Thyroid gland (tissue), 4 donors: ENCODE data around the gene CHST8. TPM values are rescaled to one million over a fixed set of nuclear protein-coding genes. Genes with fewer than 3 reads are reported as not detected.

Experiments
- DNase-seq, 2 donors: peaks; one replicate each; pipeline ENCODE4 v3.0.0-alpha.2; 2019
- H3K27ac ChIP-seq, 3 donors: fragments of 200-600 bp; sonication (generic); 1 replicate in 2 of 3; 2 replicates in 1 of 3; pipeline ENCODE4 v1.5.1; 2016 to 2019; ENCODE audit warnings: mild to moderate bottlenecking in 1 of 3, moderate library complexity in 1 of 3
- H3K27me3 ChIP-seq: fragments of 200-600 bp; sonication (generic); one replicate; pipeline ENCODE4 v1.5.1; 2019
- H3K36me3 ChIP-seq, 2 donors: fragments of 200-600 bp; sonication (generic); one replicate each; pipeline ENCODE4 v1.5.1; 2016 to 2019
- H3K4me1 ChIP-seq, 2 donors: fragments of 200-600 bp; sonication (generic); one replicate each; pipeline ENCODE4 v1.5.1; 2017 to 2019
- H3K4me3 ChIP-seq, 3 donors: fragments of 200-600 bp; sonication (generic); replicated peaks in 1 of 3; 1 replicate in 2 of 3; 2 replicates in 1 of 3; pipeline ENCODE4 v1.5.1; 2016; ENCODE audit warnings: mild to moderate bottlenecking in 1 of 3
- H3K9me3 ChIP-seq: fragments of 200-600 bp; sonication (generic); one replicate; pipeline ENCODE4 v1.5.1; 2017
- POLR2A ChIP-seq, 2 donors: fragments of 450-650 bp; IDR thresholded peaks; one replicate each; pipeline ENCODE4 v1.6.1; 2017; ENCODE audit warnings: antibody characterized with exemption in 2 of 2, mild to moderate bottlenecking in 2 of 2, moderate library complexity in 1 of 2
- WGBS, 2 donors: methylation state at CpG; one replicate each; pipeline ENCODE4 v1.1.5; 2017; 5-methylcytosine and 5-hydroxymethylcytosine counted together
- intact Hi-C: fragments of 100-400 bp; cut with DNase I; formaldehyde crosslinking; loops from one replicate; pipeline ENCODE4 v1.15.1; 2023
- total RNA-seq, 4 donors: library from RNA; depleted of rRNA; stranded (reverse); fragments of >200 nt; gene quantifications; one replicate each; pipeline ENCODE4 v1.2.3, GENCODE V29; 2016
- TF ChIP-seq, protein P1 (sequence below), 6 experiments: fragments of 200-600 bp in 3 of 6; fragments of 450-650 bp in 3 of 6; sonication (generic) in 3 of 6; IDR thresholded peaks; one replicate each; pipeline ENCODE4 v1.5.1; 2016 to 2019; ENCODE audit warnings: antibody characterized with exemption in 6 of 6, mild to moderate bottlenecking in 2 of 6, inconsistent platforms in 1 of 6, moderate library complexity in 1 of 6

CHST8 gene
- total RNA-seq, 4 donors from 2014 or later: 0.83 to 2.6 (median 1.4) TPM; not detected in 1

DNA sequence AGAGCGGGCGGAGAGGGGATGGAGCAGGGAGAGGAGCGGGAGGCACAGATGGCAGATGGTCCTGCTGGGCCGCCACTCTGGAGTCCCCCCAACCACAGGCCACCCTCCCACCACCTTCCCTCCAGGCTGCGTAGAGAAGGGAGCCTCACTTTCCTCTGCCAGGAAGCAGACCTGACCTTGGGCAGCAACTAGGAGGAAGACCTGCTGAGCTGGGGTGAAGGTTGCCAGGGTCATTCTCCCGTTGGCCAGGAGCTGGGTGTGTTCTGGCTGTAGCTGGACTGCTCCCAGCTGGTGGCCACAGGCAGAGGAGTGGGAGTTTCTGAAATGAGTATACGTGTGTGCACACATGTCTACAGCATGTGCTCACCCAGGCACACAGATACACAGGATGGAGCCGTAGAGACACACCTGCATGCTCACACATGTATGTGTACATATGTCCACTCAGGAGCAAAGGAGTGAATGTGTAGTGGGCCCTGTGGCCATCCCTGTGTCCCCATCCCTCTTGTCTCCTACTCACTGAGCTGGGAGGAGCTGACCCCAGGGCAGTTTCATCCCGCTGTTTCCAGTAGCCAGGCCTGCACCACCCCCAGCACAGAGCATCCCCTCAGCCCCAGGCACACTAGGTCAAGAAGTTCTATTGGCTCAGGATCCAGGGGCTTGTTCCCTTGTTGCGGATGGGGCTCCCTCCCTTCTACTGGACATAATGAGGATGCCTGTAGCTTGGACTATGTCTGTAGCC, 53.0 kb downstream of the CHST8 start:
- Histone ChIP-seq H3K4me1 (no peaks in the 10 kb centered on the region), H3K9me3 (no peaks in the 10 kb centered on the region), H3K36me3 (no peaks in the 10 kb centered on the region), H3K27ac (no peak overlapping the region), H3K4me3 (no peak overlapping the region), H3K27me3 (no peaks in the 10 kb centered on the region)
- DNase-seq: no peak
- TF ChIP-seq POLR2A (IDR thresholded peaks at IDR 0.05): no peak
- TF ChIP-seq, protein P1, sequence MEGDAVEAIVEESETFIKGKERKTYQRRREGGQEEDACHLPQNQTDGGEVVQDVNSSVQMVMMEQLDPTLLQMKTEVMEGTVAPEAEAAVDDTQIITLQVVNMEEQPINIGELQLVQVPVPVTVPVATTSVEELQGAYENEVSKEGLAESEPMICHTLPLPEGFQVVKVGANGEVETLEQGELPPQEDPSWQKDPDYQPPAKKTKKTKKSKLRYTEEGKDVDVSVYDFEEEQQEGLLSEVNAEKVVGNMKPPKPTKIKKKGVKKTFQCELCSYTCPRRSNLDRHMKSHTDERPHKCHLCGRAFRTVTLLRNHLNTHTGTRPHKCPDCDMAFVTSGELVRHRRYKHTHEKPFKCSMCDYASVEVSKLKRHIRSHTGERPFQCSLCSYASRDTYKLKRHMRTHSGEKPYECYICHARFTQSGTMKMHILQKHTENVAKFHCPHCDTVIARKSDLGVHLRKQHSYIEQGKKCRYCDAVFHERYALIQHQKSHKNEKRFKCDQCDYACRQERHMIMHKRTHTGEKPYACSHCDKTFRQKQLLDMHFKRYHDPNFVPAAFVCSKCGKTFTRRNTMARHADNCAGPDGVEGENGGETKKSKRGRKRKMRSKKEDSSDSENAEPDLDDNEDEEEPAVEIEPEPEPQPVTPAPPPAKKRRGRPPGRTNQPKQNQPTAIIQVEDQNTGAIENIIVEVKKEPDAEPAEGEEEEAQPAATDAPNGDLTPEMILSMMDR (IDR thresholded peaks at IDR 0.05): no peak
- intact Hi-C loops: no loop called here
- WGBS, 2 donors: 58 to 71% methylated on average over 7 to 8 of the region's 10 CpGs

DNA sequence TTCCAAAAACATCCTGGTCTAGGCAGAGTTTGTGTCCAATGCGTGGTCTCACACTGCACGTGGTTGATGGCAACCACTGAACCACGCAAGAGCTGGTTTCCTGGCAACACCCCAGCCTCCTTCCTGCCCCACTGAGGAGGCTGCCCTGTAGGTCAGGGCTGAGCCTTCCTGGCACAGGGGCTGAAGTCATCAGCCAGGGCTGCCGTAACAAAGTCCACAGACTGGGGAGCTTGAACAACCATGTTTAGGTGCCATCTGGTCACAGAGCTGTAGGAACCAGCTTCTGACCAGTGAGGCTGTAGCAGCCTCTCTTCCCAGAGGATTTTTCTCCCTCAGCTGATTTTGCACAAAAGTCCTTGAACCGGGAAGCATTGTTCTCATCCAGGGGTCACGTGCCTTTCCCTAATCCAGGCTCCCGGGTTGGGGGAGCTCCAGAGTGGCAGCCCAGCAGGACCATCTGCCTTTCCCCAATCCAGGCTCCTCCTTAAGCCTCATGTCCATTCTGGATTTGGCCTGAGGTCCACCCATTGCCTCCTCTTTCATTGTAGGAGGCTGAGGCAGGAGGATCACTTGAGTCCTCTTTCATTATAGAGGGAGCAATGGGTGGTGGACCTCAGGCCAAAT, 53.9 kb downstream of the CHST8 start:
- Histone ChIP-seq H3K27me3 (no peaks in the 10 kb centered on the region), H3K36me3 (no peaks in the 10 kb centered on the region), H3K27ac (no peak overlapping the region), H3K4me1 (no peaks in the 10 kb centered on the region), H3K4me3 (no peak overlapping the region), H3K9me3 (no peaks in the 10 kb centered on the region)
- TF ChIP-seq, protein P1 (IDR thresholded peaks at IDR 0.05): no peak
- TF ChIP-seq POLR2A (IDR thresholded peaks at IDR 0.05): no peak
- intact Hi-C loops: no loop called here
- no peak for DNase-seq
- WGBS, 2 donors: 51 to 58% methylated on average over 7 of the region's 7 CpGs

- Histone ChIP-seq H3K27ac (no peak overlapping the region), H3K9me3 (no peaks in the 10 kb centered on the region), H3K27me3 (no peaks in the 10 kb centered on the region), H3K36me3 (no peaks in the 10 kb centered on the region), H3K4me3 (no peak overlapping the region), H3K4me1 (no peaks in the 10 kb centered on the region)
- TF ChIP-seq, protein P1 (IDR thresholded peaks at IDR 0.05): no peak
- TF ChIP-seq POLR2A (IDR thresholded peaks at IDR 0.05): no peak
- 61 to 62% methylated on average over 7 of the region's 7 CpGs for WGBS, 2 donors
- no peak for DNase-seq
- intact Hi-C loops: no loop called here
Observed at GRCh38 chr19:33676999-33677665, 55.4 kb downstream of the CHST8 start.

DNA sequence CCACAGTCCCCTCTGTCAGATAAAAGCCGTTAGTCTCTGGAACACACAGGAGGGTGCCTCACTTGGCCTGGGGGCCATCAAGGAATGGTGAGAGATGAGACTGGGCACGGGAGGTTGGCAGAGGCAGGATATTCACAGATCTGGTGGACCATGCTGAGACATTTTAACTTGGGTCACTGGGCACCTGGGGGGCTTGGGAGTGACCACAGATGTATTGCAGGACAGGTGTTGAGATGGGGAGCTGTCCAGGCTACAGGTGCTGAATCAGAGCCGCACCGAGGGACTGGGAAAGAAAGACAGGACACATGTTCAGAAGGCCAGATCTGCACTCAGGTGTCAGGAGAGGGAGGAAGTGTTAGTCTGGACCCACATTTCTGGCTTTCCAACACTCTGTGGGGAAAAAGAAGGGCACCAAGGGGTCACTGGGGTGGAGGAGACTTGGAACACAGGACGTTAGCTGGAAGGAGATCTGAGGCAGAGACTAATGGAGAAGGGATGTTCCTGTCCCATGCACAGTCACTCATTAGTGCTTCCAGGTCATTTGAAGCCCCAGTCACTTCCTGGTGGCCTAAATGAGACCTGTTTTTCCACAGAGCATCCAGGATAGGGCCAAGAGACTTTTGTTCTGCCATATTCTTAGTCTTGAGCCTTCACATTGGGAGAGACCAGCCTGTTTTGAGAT, 56.1 kb downstream of the CHST8 start:
- TF ChIP-seq, protein P1 (IDR thresholded peaks at IDR 0.05): no peak
- no peak for TF ChIP-seq POLR2A (IDR thresholded peaks at IDR 0.05)
- Histone ChIP-seq H3K27me3 (no peaks in the 10 kb centered on the region), H3K4me3 (no peak overlapping the region), H3K36me3 (no peaks in the 10 kb centered on the region), H3K9me3 (no peaks in the 10 kb centered on the region), H3K27ac (no peak overlapping the region), H3K4me1 (no peaks in the 10 kb centered on the region)
- intact Hi-C loops: no loop called here
- DNase-seq: no peak
- WGBS, 2 donors: 49 to 60% methylated on average over 5 of the region's 5 CpGs
